Gastroesophageal sphincter (tissue), 3 donors: Measurements from ENCODE around the gene CLDN22.

Experiments
- CTCF ChIP-seq, 4 experiments: fragments of 200-600 bp in 2 of 4; fragments of 450-650 bp in 2 of 4; sonication (generic) in 1 of 4; IDR thresholded peaks; one replicate each; pipeline ENCODE4 v1.5.1; 2017 to 2019; ENCODE audit warnings: antibody characterized with exemption in 4 of 4, mild to moderate bottlenecking in 2 of 4, moderate library complexity in 2 of 4
- POLR2A ChIP-seq, 2 donors: fragments of 450-650 bp; IDR thresholded peaks; one replicate each; pipeline ENCODE4 v1.6.1; 2017; ENCODE audit warnings: antibody characterized with exemption in 2 of 2, mild to moderate bottlenecking in 2 of 2, moderate library complexity in 1 of 2

GRCh38 chr4:183268556-183268955, 51.5 kb downstream of the CLDN22 start:
- TF ChIP-seq CTCF (IDR thresholded peaks at IDR 0.05) = no peak
- no peak for TF ChIP-seq POLR2A (IDR thresholded peaks at IDR 0.05)
